ENCODE results near the gene STEAP3.

DNA sequence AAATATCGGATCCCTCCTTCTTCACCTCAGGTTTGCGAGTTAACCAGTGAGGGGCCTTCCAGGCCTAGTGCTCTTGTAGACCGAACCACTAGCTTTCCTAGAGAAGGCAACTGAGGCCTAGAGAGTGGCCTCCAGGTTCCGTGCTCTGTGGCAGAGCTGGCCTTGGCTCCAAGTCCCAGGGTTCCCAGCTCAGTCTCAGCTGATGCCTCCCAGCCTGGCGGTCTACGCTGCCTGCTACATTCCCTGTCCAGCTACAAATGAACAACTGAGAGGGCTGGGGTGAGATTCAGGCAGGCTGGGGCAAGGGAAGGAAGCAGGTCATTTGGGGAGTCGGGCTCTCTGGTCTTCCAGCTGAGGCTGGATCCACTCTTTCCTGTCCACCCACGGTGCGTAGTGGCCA lies 2.3 kb downstream of the STEAP3 start:
- TF ChIP-seq, protein P1, sequence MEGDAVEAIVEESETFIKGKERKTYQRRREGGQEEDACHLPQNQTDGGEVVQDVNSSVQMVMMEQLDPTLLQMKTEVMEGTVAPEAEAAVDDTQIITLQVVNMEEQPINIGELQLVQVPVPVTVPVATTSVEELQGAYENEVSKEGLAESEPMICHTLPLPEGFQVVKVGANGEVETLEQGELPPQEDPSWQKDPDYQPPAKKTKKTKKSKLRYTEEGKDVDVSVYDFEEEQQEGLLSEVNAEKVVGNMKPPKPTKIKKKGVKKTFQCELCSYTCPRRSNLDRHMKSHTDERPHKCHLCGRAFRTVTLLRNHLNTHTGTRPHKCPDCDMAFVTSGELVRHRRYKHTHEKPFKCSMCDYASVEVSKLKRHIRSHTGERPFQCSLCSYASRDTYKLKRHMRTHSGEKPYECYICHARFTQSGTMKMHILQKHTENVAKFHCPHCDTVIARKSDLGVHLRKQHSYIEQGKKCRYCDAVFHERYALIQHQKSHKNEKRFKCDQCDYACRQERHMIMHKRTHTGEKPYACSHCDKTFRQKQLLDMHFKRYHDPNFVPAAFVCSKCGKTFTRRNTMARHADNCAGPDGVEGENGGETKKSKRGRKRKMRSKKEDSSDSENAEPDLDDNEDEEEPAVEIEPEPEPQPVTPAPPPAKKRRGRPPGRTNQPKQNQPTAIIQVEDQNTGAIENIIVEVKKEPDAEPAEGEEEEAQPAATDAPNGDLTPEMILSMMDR (IDR thresholded peaks at IDR 0.05; ENCODE audit: poor library complexity, severe bottlenecking): no peak
- TF ChIP-seq RAD21 (conservative IDR thresholded peaks at IDR 0.05) (no peak), SMC3 (conservative IDR thresholded peaks at IDR 0.05; ENCODE audit: poor library complexity) (no peak)
